NCI-H510A treated with DMSO at 0.1 percent for 48 hours (cell line): ENCODE measurements around the gene ADPRHL1.
"Not testable (repeated sequence)": the region's sequence is repeated elsewhere in the genome, so short reads cannot be mapped to it uniquely, and the experiment has no call there.

Experiments used
- DNase-seq: peaks from one replicate; lab custom pipeline; 2025; lab: John Stamatoyannopoulos, UW

Gene ADPRHL1

DNA sequence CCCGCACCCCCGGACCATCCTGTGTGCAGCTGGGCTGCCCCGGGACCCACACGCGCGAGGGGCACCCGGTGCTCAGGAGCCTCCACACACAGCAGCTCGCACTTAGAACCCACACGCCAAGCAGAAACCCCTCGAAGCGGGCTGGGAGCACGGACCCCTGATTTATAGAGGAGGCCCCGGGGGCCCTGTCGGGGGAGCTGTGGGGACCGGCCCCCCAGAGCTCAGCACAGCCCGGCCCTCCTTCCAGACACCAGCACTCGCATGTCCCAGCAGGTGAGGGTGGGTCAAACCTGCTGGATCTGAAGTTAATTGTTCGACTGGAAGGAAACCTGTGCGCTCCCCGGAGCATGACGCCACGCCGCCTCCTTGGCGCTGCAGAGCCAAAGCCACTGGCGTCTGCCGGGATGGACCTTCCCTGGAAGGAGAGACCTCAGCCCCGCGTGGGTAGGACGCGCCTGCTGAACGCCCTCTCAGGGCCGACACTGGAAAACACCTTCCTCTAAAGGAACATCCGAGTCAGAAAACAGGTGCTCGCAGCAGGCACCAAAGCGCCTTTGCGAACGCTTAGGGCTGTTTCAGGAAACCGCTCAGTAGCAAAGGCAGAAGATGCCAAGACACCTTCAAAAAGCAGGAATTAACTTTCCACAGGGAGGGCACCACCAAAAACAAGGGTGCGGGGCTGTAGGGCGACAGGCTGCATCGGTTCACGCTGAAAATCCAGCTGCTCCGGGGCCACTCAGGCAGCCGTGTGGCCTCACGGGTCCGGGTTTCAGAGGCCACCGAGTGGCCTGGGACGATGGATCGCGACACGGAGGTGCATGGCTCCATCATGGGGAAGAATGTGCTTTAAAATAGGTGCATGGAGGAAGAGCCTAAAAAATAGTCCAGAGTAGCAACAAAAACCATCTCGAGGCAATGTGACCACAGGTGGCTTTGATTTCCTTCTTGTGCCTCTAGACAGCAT is 51.6 kb downstream of the ADPRHL1 start:
- DNase-seq: no peak

GRCh38 chr13:113400621-113401451 is 52.5 kb downstream of the ADPRHL1 start:
- peak; percentile 24 for DNase-seq

DNA sequence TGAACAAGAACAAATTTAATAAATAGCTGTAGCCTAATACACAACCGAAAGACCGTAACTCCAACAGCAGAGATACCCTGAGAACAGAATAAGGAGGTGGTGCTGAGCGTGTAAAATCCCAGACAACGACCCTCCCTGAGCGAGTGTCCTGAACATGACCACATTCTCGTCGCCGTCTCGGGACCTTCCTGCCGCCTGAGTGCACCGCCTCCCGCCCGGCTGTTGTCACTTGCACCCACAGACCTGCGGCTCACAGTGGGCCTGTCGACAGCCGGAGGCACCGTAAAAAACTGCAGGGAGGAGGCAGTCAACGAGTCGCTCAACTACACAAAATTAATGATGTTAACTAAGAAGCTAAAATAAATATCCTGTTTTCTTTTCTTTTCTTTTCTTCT is 53.5 kb downstream of the ADPRHL1 start:
- no peak for DNase-seq

DNA sequence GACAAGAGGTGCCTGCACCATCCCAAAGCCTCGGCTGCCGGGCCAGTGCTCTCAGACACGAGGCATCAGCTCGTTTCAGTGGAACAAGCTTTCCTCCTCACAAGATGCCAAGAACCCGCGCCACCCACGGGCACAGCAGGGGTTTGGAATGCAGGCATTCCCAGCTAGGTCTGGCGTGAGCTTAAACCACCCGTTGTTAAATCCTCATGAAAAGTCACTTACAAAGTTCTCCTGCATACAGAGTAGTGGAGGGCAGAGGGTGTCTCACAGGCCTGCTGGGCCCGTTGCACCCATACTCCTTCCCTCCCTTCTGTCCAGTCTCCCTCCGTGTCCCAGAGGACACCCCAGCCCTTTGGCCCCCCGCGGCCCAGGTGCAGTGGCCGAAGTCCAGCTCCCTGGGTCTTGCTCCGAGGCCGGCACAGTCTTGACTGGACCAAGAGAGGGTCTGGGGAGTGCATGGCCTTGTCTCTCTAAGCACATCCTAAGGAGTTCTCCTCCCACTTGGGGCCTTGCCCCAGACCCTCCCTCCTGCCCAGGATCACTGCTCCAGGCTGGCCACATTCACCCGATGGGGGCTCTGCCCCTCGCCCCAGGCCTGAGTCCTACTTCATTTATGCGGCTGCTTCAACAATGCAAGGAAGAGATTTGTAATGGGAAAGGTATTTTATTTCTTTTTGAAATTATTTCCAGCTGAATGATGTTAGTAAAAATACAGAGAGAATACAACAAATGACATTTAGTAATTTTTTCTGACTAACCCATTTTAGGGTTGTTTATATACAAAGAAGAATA is 54.1 kb downstream of the ADPRHL1 start:
- DNase-seq: no peak

- no peak for DNase-seq
These were observed 55.5 kb downstream of the ADPRHL1 start for GRCh38 chr13:113397608-113398425.

DNA sequence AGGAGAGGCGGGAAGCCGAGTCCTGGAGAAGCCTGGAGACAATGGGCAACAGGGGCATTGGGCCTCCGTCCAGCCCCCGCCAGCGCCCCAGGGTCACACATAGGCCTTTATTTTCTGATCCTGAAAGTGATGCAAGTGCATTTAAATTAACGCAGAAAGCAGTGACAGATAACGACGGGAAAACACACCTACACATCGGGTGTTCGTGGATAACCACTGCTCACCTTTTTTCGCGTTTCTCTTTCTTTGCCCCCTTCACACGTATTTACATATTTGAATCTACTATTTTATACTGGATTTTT is 59.0 kb downstream of the ADPRHL1 start:
- DNase-seq: no peak

DNA sequence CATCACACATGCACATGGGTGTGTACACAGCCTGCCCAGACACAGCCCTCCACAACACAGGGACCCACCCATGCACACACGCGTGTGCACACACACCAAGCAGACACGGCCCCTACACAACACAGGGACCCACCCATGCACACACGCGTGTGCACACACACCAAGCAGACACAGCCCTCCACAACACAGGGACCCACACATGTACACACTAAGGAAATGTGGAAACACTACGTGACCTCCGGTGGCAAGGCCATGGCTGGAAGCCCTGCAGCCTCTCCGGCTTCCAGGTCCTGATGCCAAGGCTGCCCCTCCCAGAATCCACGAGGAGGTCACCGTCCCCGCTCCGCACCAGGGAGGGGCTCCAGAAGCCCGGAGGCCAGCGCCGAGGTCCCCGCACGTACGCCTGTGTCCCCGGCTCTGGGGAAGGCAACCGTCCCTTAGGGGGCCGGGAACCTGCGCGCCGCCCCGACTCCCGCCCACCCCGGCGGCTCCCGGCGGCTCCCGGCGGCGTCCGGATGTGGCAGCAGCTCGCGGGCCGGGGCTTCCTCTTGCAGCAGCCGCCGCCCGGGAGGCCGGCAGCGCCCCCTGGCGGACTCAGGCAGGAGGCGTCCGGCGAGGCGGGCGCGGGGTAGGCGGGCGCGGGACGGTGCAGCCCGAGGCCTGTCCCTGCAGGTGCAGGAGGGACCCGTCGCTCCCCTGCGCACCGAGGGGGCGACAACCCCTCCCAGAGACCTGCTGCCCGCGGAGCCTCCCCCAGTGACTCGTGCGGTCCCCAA is 59.5 kb downstream of the ADPRHL1 start:
- DNase-seq: peak; percentile 69

- DNase-seq: no peak
These were observed 60.1 kb downstream of the ADPRHL1 start for GRCh38 chr13:113393226-113393562.

DNA sequence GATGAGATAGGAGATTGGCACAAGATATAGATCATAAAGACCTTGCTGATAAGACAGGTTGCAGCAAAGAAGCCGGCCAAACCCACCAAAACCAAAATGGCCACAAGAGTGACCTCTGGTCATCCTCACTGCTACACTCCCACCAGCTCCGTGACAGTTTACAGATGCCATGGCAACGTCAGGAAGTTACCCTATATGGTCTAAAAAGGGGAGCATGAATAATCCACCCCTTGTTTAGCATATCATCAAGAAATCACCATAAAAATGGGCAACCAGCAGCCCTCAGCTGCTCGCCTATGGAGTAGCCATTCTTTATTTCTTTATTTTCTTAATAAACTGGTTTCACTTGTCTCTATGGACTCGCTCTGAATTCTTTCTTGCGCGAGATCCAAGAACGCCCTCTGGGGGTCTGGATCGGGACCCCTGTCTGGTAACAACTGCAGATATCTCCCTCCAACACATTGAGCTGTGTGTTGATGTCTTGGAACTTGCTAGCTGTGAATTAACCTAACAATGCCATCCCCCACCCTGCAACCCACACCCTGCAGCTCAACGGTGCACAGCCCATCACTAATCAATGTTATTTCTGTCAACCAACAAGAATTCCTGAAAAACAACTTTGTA is 62.3 kb downstream of the ADPRHL1 start:
- DNase-seq: no peak

- DNase-seq: not testable (repeated sequence)
These were observed 63.7 kb downstream of the ADPRHL1 start for GRCh38 chr13:113389586-113389985.

- DNase-seq: no peak
These were observed 65.9 kb downstream of the ADPRHL1 start for GRCh38 chr13:113387396-113387795.

GRCh38 chr13:113383089-113383488 is 70.2 kb downstream of the ADPRHL1 start:
- DNase-seq: no peak

GRCh38 chr13:113382542-113382941 is 70.7 kb downstream of the ADPRHL1 start:
- not testable (repeated sequence) for DNase-seq

GRCh38 chr13:113378825-113379224 is 74.5 kb downstream of the ADPRHL1 start:
- no peak for DNase-seq

GRCh38 chr13:113374511-113375175 is 78.6 kb downstream of the ADPRHL1 start:
- DNase-seq: no peak

- DNase-seq: no peak
These were observed 79.3 kb downstream of the ADPRHL1 start for GRCh38 chr13:113373811-113374485.

- not testable (repeated sequence) for DNase-seq
These were observed 81.6 kb downstream of the ADPRHL1 start for GRCh38 chr13:113371701-113372100.

DNA sequence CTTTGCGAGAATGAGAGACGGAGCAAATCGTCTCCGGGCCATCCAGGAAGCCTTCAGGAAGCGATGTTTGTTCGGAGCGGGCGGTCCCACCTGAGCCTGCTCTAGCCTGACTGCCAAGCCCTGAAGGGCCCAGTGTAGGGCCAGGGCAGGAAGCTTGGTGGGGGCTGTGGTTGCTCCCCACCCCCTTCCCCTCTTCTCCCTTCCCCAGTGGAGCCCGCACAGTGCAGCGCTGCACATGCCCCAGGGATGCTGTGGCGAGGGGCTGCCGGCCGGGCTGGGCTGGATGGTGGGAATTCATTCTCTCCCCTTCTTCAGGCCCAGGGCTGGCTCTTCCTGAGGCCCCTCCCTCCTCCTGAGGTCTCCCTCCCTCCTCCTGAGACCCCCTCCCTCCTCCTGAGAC is 82.2 kb downstream of the ADPRHL1 start:
- DNase-seq: no peak

- no peak for DNase-seq
These were observed 83.4 kb downstream of the ADPRHL1 start for GRCh38 chr13:113369881-113370280.
